GM23338 (cell line): Measurements from ENCODE around the gene THSD4. TPM values are rescaled to one million over a fixed set of nuclear protein-coding genes. Genes with fewer than 3 reads are reported as not detected.

Experiments used
- ATAC-seq: fragments of 200-7000 bp; cut with Tn5 transposase; 3 replicates; pipeline ENCODE4 v1.9.1; 2020
- DNase-seq: peaks from one replicate; pipeline ENCODE4 v3.0.0-alpha.2; 2015; ENCODE audit warnings: low spot score
- H2AFZ ChIP-seq: fragments of 200-600 bp; sonication (generic); 2 replicates; pipeline ENCODE4 v1.8.0; 2016; ENCODE audit warnings: antibody characterized with exemption, mild to moderate bottlenecking, moderate library complexity
- H3F3A ChIP-seq: fragments of 200-600 bp; sonication (generic); replicated peaks from 2 replicates; pipeline ENCODE4 v1.8.0; 2017; ENCODE audit warnings: antibody characterized with exemption, mixed run types, low read depth
- H3K27ac ChIP-seq: fragments of 200-600 bp; sonication (generic); 2 replicates; pipeline ENCODE4 v1.6.1; 2016; ENCODE audit warnings: low read depth
- H3K27me3 ChIP-seq: fragments of 200-600 bp; sonication (generic); 2 replicates; pipeline ENCODE4 v1.8.0; 2016; ENCODE audit warnings: mild to moderate bottlenecking, mixed run types, moderate library complexity; ENCODE audit not compliant: insufficient read depth
- H3K36me3 ChIP-seq: fragments of 200-600 bp; sonication (generic); 2 replicates; pipeline ENCODE4 v1.8.0; 2016; ENCODE audit warnings: mild to moderate bottlenecking; ENCODE audit not compliant: insufficient read depth
- H3K4me1 ChIP-seq: fragments of 200-600 bp; sonication (generic); 2 replicates; pipeline ENCODE4 v1.8.0; 2016; ENCODE audit warnings: mild to moderate bottlenecking, moderate library complexity; ENCODE audit not compliant: insufficient read depth
- H3K4me2 ChIP-seq: fragments of 200-600 bp; sonication (generic); 2 replicates; pipeline ENCODE4 v1.7.1; 2017; ENCODE audit warnings: mixed run types
- H3K4me3 ChIP-seq: fragments of 200-600 bp; sonication (generic); 2 replicates; pipeline ENCODE4 v1.6.1; 2016; ENCODE audit warnings: mixed run types
- H3K79me2 ChIP-seq: fragments of 200-600 bp; sonication (generic); replicated peaks from 2 replicates; pipeline ENCODE4 v1.8.0; 2017; ENCODE audit warnings: mild to moderate bottlenecking; ENCODE audit not compliant: insufficient read depth
- H3K9me2 ChIP-seq: fragments of 200-600 bp; sonication (generic); 2 replicates; pipeline ENCODE4 v1.8.0; 2017; ENCODE audit not compliant: insufficient read depth
- H4K20me1 ChIP-seq: fragments of 200-600 bp; sonication (generic); replicated peaks from 2 replicates; pipeline ENCODE4 v1.8.0; 2017; ENCODE audit warnings: mild to moderate bottlenecking; ENCODE audit not compliant: insufficient read depth
- H3K27ac Mint-ChIP-seq: 2 replicates; pipeline ENCODE4 v1.8.0; 2020; ENCODE audit warnings: inconsistent platforms, mild to moderate bottlenecking, moderate library complexity, mixed read lengths
- H3K27me3 Mint-ChIP-seq: 3 replicates; pipeline ENCODE4 v1.8.0; 2022; ENCODE audit warnings: low read depth, mild to moderate bottlenecking, moderate library complexity, mixed read lengths, inconsistent platforms; ENCODE audit not compliant: insufficient read depth, poor library complexity
- H3K36me3 Mint-ChIP-seq: 3 replicates; pipeline ENCODE4 v1.8.0; 2021; ENCODE audit warnings: low read depth, mild to moderate bottlenecking, inconsistent platforms, moderate library complexity, mixed read lengths
- H3K4me1 Mint-ChIP-seq: 3 replicates; pipeline ENCODE4 v1.8.0; 2020; ENCODE audit warnings: mild to moderate bottlenecking, inconsistent platforms, mixed read lengths
- H3K4me3 Mint-ChIP-seq: 3 replicates; pipeline ENCODE4 v1.8.0; 2021; ENCODE audit warnings: moderate library complexity, mild to moderate bottlenecking, inconsistent platforms, mixed read lengths
- H3K9me3 Mint-ChIP-seq: 3 replicates; pipeline ENCODE4 v1.8.0; 2020; ENCODE audit warnings: moderate library complexity, mild to moderate bottlenecking, inconsistent platforms, mixed read lengths
- ZNF331 ChIP-seq: fragments of 250-450 bp; sonication (Bioruptor Pico); IDR thresholded peaks from 2 replicates; pipeline ENCODE4 v1.5.0; 2020; ENCODE audit warnings: low read depth, mild to moderate bottlenecking, moderate library complexity
- ZNF462 ChIP-seq: fragments of 250-450 bp; sonication (Bioruptor Pico); IDR thresholded peaks from 2 replicates; pipeline ENCODE4 v1.5.0; 2020; ENCODE audit warnings: mild to moderate bottlenecking, moderate library complexity
- polyA plus RNA-seq: library from polyadenylated mRNA; unstranded; fragments of >200 nt; fragmentation: Nextera tagmentation; extraction: Ambion mirVana; gene quantifications from 2 replicates; pipeline ENCODE4 v1.2.1, GENCODE V29; 2016
- total RNA-seq: library from RNA; depleted of rRNA; stranded (reverse); fragments of >200 nt; shearing (Covaris generic); gene quantifications from 2 replicates; pipeline ENCODE4 v1.2.3, GENCODE V29; 2014
- TF ChIP-seq, protein P1 (sequence below), 2 experiments: fragments of 200-600 bp in 1 of 2; sonication (generic) in 1 of 2; conservative IDR thresholded peaks; 2 replicates each; pipeline versions ENCODE4 v1.5.1 to v1.6.1; 2016 to 2017; ENCODE audit warnings: antibody characterized with exemption in 2 of 2, low read depth in 2 of 2, mild to moderate bottlenecking in 2 of 2, moderate library complexity in 1 of 2

The THSD4 gene
- total and polyA plus RNA-seq, 2 experiments from 2014 or later: 2.0 to 7.4 TPM

DNA sequence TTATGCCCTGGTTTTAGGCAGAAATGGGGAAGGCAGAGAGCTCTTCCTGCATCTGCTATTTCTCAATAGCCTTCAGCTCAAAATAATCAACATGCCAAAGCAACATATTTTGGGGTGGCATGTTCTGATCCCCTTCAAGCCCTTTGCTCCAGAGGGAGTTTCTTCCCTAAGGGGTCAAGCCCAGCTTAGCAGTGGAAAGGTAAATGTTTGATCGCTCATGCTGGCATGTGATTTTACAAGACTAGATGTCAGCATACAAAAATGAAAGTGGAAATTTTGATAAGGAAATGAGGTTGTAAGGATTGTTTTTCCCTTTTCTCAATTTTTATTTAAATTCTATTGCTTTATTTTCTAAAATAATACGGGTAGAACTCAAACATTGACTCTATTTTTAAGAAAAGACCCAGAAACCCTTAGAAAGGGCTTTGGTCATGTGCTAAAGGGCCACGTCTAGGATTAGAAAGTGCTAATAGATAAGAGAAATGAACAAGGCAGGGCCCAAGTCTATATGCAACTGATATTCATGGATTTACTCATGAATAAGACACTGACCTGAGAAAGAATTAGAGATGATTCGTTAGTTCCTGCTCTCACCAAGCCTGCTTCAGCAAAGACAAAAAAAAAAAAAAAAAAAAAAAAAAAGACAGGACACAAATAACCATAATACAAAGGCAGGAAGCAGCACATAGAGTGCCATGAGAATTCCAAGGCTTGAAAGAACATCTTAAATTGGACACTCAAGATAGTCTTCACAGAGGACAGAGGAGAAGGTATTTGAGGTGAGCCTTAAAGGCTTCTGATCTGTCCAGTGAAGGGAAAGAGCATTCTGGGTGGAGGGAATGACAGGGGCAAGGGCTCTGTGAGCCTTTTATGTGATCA is 640.1 kb downstream of the THSD4 start:
- Histone ChIP-seq H3K27me3 (no peaks in the 10 kb centered on the region), H4K20me1 (no peaks in the 10 kb centered on the region), H3K4me1 (no peaks in the 10 kb centered on the region), H3K79me2 (no peaks in the 10 kb centered on the region), H3K9me2 (no peaks in the 10 kb centered on the region; the same call in 1 of the 2 replicates), H3K36me3 (no peaks in the 10 kb centered on the region), H3K4me2 (no peak overlapping the region), H3K4me3 (no peak overlapping the region), H2AFZ (no peak overlapping the region), H3F3A (no peaks in the 10 kb centered on the region), H3K27ac (no peak overlapping the region)
- Mint-ChIP-seq H3K4me3 (no peak overlapping the region), H3K27me3 (peaks cover 5% of the 10 kb centered on the region), H3K36me3 (peaks cover 4% of the 10 kb centered on the region; the same call in 2 of the 3 replicates), H3K4me1 (no peaks in the 10 kb centered on the region), H3K27ac (no peak overlapping the region), H3K9me3 (peaks cover 9% of the 10 kb centered on the region; the same call in 2 of the 3 replicates)
- TF ChIP-seq ZNF462 (CRISPR knock-in tag) (no peak), ZNF331 (CRISPR knock-in tag) (no peak)
- TF ChIP-seq, protein P1, sequence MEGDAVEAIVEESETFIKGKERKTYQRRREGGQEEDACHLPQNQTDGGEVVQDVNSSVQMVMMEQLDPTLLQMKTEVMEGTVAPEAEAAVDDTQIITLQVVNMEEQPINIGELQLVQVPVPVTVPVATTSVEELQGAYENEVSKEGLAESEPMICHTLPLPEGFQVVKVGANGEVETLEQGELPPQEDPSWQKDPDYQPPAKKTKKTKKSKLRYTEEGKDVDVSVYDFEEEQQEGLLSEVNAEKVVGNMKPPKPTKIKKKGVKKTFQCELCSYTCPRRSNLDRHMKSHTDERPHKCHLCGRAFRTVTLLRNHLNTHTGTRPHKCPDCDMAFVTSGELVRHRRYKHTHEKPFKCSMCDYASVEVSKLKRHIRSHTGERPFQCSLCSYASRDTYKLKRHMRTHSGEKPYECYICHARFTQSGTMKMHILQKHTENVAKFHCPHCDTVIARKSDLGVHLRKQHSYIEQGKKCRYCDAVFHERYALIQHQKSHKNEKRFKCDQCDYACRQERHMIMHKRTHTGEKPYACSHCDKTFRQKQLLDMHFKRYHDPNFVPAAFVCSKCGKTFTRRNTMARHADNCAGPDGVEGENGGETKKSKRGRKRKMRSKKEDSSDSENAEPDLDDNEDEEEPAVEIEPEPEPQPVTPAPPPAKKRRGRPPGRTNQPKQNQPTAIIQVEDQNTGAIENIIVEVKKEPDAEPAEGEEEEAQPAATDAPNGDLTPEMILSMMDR (conservative IDR thresholded peaks at IDR 0.05; ENCODE audit: low read depth in 2 of 2): no peak
- ATAC-seq: no peak
- DNase-seq: no peak
